Activated CD8-positive, alpha-beta memory T cell treated with anti-CD3 and anti-CD28 coated beads, Interleukin-2, amount 50 U/mL, for 1 hour (primary cell): Measurements from ENCODE around the gene TRIOBP.
"Not testable (repeated sequence)": the region's sequence is repeated elsewhere in the genome, so short reads cannot be mapped to it uniquely, and the experiment has no call there.

Experiments used
- DNase-seq: peaks from one replicate; pipeline ENCODE4 v3.0.0-alpha.2; 2020; ENCODE audit errors: extremely low read depth

TRIOBP gene

GRCh38 chr22:37775785-37776638 lies 79.2 kb downstream of the TRIOBP start:
- DNase-seq: no peak

GRCh38 chr22:37776639-37777005 lies 79.8 kb downstream of the TRIOBP start:
- no peak for DNase-seq

DNA sequence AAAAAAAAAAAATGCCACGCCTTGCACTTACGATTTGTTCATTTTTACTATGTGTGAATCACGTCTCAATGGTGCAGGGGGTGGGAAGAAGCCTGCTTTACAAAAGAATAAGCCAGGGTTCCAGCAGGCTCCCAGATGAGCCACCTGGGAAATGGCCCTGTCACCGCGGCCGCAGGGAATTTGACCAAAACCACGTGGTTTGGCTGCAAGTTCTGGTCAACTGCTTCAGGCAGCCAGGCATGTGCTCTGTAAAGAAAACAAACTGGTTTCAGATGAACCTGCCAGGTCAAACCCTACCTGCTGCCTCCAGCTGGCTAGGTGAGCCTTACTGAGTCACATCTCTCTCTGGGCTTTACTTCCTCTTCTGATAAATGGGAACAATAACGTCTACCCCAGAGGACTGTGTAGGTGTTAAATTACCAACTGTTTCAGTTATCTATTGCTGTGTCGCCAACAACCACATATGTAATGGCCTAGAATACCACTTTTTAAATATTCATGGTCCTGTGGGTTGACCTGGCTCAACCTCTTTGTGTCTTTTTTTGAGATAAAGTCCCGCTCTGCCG lies 80.4 kb downstream of the TRIOBP start:
- no peak for DNase-seq

DNA sequence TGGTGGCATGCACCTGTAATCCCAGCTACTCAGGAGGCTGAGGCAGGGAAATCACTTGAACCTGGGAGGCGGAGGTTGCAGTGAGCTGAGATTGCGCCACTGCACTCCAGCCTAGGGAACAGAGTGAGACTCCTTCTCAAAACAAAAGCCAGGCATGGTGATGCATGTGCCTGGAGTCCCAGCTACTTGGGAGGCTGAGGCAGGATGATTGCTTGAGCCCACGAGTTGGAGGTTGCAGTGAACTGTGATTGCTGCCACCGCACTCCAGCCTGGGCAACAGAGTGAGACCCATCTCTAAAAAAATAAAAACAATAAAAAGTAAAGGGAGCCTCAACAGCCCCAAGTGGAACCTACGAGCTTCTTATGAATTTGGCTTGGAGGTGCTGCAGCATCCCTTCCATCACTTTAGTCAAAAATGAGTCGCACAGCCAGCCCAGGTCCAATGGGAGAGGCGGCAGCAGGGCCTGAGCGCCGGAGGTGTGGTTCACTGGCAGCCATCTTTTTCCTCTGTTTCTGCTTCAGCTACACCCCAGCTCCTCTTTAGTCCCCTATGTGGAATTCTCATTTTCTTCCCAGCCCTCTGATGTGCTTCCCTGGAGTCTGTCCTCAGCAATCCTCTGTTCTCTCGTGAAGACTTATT lies 81.6 kb downstream of the TRIOBP start:
- no peak for DNase-seq

GRCh38 chr22:37781434-37782059 lies 84.7 kb downstream of the TRIOBP start:
- no peak for DNase-seq

DNA sequence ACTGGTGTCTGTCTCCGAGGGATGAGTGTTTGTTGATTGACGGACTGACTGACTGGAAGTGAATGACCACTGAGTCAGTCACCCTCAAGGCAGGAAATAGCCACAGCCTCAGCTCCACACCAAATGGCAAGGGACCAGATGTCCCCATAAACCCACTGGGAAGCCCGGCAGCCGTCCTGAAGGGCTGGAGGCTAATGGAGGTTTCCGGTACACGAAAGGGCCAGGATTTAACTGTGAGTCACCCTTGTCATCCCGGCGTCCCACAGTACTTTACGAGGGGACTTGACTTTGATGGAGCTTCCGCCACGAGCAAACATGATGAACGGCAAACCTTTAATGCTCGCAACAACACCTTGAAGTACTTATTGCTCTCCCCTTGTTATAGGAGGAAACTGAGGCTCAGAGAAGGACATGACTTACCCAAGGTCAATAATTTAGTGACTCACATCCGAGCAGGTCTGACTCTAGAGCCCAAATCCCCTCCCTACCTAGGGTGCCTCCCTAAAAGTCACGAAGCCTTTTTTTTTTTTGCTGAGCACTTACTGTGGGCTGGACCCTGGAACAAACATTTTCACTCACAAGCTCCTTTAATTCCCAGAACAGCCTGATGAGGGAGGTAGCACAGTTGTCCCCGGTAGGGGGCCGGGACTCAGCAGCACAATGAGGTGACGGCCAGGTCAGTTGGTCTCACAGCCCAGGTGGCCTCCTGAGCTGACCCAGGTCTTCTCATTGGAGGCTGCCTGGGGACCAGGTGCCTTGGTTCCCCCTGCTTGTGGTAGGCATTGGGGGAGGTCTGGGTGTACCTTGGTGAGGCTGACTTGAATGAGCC lies 85.7 kb downstream of the TRIOBP start:
- DNase-seq: no peak

DNA sequence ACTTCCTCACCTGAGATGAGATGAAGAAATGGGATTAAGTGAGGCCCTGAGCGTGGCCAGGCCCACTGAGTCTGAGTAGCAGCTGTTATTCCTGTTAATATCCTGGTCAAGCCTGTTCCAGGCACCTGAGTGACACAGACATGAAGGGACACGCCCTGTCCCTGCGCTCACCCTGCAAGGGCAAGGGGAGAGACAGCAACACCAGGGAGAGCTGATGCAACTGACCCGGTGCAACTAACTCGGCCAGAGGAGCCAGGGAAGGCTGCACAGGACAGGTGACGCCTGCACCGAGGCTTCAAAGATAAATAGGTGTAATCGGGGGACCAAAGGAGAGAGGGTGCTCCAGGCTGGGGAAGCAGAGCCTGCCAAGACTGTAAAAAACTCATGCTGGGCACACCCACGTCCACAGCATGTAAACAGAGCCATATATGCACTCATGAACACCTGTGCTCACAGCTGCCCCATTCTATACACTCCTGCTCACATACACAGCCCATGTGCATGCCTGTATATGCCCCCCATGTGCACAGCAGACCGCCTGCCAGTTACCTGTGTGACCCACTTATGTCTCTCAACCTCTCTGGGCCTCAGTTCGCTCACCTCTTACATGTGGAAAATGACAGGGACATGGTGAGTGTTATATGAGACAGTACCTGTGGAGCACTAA lies 88.1 kb downstream of the TRIOBP start:
- DNase-seq: no peak

DNA sequence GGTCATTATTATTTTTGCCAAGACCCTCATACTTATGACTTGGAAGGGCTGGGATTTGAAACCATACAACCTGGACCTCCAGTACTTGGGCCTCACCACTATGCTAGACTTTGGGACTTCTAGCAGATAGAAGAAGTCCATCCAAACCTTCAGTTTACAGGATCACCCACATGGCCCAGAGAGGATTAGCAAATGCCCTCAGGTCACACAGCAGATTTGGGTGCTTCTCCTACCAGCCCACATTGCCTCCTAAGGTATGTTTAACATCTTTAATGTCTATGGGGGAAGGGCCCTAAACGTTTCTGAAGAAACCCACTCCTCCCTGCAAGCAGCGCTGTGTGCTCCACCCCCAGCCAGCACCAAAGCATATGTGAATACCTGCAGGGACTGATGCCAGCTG lies 93.4 kb downstream of the TRIOBP start:
- no peak for DNase-seq

DNA sequence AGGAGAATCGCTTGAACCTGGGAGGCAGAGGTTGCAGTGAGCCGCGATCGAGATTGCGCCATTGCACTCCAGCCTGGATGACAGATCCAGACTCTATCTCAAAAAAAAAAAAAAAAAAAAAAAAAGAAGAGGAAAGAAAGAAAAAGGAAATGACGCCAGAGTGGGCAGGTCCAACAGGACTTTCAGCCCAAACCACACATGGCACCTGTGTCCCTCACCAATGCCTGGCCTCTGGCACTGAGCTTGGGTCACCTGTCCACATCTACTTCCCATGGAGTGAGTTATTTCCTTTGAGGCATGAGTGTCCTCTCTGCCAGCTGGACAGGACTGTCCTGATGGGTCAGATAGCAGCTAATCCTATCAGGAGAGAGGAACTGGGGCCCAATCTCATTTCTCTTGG lies 95.6 kb downstream of the TRIOBP start:
- DNase-seq: no peak

GRCh38 chr22:37794376-37794775 lies 97.5 kb downstream of the TRIOBP start:
- no peak for DNase-seq

DNA sequence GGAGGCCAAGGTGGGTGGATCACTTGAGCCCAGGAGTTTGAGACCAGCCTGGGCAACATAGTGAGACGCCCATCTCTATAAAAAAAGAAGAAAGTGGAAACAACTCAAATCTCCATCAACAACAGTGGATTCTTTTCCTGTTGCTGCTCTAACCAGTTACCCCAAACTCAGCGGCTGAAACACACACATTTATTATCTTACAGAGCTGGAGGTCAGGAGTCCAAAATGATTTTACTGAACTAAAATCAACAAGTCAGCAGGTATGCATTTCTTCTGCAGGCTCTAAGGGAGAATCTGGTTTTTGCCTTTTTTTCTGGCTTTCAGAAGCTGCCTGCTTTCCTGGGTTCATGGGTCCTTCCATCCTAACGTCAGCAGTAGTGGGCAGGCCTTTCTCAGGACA lies 99.2 kb downstream of the TRIOBP start:
- no peak for DNase-seq

GRCh38 chr22:37797259-37797658 lies 100.4 kb downstream of the TRIOBP start:
- DNase-seq: not testable (repeated sequence)

GRCh38 chr22:37797874-37798500 lies 101.1 kb downstream of the TRIOBP start:
- DNase-seq: no peak

- DNase-seq: not testable (repeated sequence)
Measured at GRCh38 chr22:37799979-37800378, 103.1 kb downstream of the TRIOBP start.

DNA sequence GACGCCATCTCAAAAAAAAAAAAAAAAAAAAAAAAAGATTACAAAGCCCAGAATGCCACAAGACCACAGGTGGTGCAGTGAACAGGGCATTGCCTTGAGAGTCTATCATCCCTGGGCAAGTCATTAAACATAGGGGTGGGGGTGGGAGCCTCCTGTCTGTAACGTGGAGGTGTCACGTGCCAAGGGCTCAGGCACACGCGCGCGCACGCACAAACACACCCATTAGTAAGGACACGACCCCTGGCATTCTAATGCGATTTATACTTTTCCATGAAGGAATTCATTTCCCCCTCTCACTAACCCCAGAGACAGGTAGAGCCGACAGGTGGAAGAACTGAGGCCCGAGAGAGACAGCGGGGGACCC lies 105.1 kb downstream of the TRIOBP start:
- DNase-seq: no peak

DNA sequence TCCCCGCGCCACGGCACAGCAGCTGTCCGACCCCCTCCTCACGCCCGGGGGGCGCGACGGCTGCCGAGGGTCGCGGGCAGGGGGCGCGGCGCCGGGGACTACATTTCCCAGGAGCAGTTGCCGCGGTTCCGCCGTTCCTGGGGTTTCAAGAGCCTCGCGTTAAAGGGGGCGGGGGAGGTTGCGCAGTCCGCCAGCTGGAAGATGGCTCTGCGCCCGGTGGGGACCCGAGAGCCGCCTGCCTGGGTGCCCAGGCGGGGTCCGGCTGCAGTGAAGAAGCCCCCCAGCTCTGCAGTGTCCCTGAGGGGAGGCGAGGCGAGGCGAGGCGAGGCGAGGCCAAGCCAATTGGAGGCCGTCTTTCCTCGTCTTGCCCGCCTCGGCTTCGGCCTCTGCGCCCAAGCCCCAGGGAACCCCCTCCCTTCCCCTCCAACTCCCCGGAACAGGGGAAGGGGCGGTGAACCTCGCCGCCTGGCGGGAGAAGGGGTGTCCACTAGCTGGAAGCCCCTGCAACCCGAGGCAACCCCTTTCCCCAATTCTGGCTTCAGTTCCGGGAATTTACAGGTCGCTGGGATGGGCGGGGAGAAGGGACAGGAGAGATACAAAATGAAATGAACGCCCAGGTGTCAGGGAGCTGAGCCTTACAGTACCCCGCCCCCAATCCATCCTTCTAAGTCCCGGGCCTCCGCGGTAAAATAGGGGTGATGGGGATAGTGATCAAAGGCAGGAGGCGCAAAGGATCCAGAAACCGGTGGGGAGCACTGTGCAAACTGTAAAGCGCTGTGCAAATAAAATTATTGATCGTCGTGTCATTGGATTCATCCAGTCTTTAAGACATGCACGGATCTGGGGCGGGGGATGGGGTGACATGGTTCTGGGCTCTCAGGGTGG lies 105.7 kb downstream of the TRIOBP start:
- no peak for DNase-seq

DNA sequence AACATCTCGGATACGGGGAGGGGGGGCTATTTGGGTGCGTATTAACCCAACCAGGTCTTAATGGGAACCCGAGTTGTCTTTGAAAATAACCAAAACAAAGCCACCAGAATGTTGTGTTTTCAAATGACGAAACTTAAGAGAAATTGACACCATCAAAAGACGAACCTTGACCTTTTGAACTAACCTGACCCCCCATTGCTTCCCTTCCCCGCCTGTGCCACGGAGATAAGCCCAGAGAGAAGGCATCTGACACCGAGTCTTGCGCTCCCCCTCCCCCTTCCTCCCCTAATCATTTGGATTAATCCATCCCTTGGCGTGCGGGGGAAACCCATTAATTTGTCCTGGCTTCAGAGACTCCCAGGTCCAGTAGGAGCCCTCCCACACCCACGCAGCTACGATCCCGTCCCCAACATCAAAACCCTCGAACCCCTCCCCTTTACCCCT lies 106.4 kb downstream of the TRIOBP start:
- no peak for DNase-seq

GRCh38 chr22:37803639-37804351 lies 106.9 kb downstream of the TRIOBP start:
- no peak for DNase-seq

- no peak for DNase-seq
Measured at GRCh38 chr22:37804352-37804880, 107.6 kb downstream of the TRIOBP start.
